ENCODE data around the gene SUSD5.

SUSD5 gene

GRCh38 chr3:33130144-33130543 lies 88.5 kb downstream of the SUSD5 start:
- no peak overlapping the region for H3K4me3 ChIP-seq (ENCODE audit: low read depth in 1 of 2, low read length in 2 of 2)
- no peaks in the 10 kb centered on the region for H3K9me3 ChIP-seq (ENCODE audit: low read length)
- H3K27me3 ChIP-seq (ENCODE audit: control insufficient read depth in 1 of 2, insufficient read depth in 2 of 2, low read length in 2 of 2): no peaks in the 10 kb centered on the region
- H3K9ac ChIP-seq (ENCODE audit: low read length): no peak overlapping the region
- H3K36me3 ChIP-seq (ENCODE audit: insufficient read depth, low read length): peaks cover 62% of the 10 kb centered on the region
- H3K4me1 ChIP-seq (ENCODE audit: insufficient read depth, low read length): no peaks in the 10 kb centered on the region
- no peak overlapping the region for H3K27ac ChIP-seq (ENCODE audit: low read depth, low read length)

DNA sequence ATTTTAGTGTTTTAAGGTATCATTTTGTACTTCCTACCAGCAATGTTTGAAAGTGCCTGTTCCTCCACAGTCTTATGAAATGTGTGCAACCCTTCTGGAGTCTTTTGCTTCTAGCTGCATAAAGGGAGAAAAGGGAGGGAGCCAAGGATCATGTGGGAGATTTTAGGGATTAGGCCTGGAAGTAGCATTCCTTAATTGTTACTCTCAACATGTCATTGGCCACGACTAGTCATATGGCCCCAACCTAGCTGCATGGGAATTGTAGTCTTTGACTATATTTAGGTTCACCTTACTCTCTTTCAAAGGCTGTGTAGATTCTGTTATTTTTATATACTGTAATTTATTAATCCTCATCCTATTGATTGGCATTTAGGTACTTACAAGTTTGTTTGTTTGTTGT lies 89.9 kb downstream of the SUSD5 start:
- Histone ChIP-seq H3K27me3 (ENCODE audit: control insufficient read depth in 1 of 2, insufficient read depth in 2 of 2, low read length in 2 of 2) (no peaks in the 10 kb centered on the region), H3K4me3 (ENCODE audit: low read depth in 1 of 2, low read length in 2 of 2) (no peak overlapping the region), H3K9me3 (ENCODE audit: low read length) (no peaks in the 10 kb centered on the region), H3K27ac (ENCODE audit: low read depth, low read length) (no peak overlapping the region), H3K4me1 (ENCODE audit: insufficient read depth, low read length) (no peaks in the 10 kb centered on the region), H3K36me3 (ENCODE audit: insufficient read depth, low read length) (peaks cover 60% of the 10 kb centered on the region), H3K9ac (ENCODE audit: low read length) (no peak overlapping the region)

- H3K27me3 ChIP-seq (ENCODE audit: control insufficient read depth in 1 of 2, insufficient read depth in 2 of 2, low read length in 2 of 2): no peaks in the 10 kb centered on the region
- no peak overlapping the region for H3K4me3 ChIP-seq (ENCODE audit: low read depth in 1 of 2, low read length in 2 of 2)
- H3K9me3 ChIP-seq (ENCODE audit: low read length): no peaks in the 10 kb centered on the region
- H3K9ac ChIP-seq (ENCODE audit: low read length): no peak overlapping the region
- peaks cover 48% of the 10 kb centered on the region for H3K36me3 ChIP-seq (ENCODE audit: insufficient read depth, low read length)
- H3K27ac ChIP-seq (ENCODE audit: low read depth, low read length): no peak overlapping the region
- H3K4me1 ChIP-seq (ENCODE audit: insufficient read depth, low read length): no peaks in the 10 kb centered on the region
These were observed 92.8 kb downstream of the SUSD5 start for GRCh38 chr3:33125840-33126239.

- H3K27ac ChIP-seq (ENCODE audit: low read depth, low read length): no peak overlapping the region
- H3K36me3 ChIP-seq (ENCODE audit: insufficient read depth, low read length): peaks cover 40% of the 10 kb centered on the region
- no peaks in the 10 kb centered on the region for H3K9me3 ChIP-seq (ENCODE audit: low read length)
- H3K4me1 ChIP-seq (ENCODE audit: insufficient read depth, low read length): no peaks in the 10 kb centered on the region
- no peak overlapping the region for H3K9ac ChIP-seq (ENCODE audit: low read length)
- H3K27me3 ChIP-seq (ENCODE audit: control insufficient read depth in 1 of 2, insufficient read depth in 2 of 2, low read length in 2 of 2): no peaks in the 10 kb centered on the region
- no peak overlapping the region for H3K4me3 ChIP-seq (ENCODE audit: low read depth in 1 of 2, low read length in 2 of 2)
These were observed 94.0 kb downstream of the SUSD5 start for GRCh38 chr3:33124638-33125037.

DNA sequence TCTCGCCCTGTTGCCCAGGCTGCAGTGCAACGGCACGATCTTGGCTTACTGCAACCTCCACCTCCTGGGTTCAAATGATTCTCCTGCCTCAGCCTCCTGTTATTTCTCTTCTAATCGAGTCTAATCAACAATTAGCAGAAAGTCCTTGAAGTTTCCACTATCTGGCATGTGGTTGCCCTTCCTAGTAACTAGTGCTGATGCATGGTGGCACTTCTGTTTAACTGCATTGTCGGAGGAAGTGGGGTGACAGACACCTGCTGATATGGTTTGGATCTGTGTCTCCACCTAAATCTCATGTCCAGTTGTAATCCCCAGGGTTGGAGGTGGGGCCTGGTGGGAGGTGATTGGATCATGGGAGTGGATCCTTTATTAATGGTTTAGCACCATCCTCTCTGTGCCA lies 95.6 kb downstream of the SUSD5 start:
- no peak overlapping the region for H3K27ac ChIP-seq (ENCODE audit: low read depth, low read length)
- H3K36me3 ChIP-seq (ENCODE audit: insufficient read depth, low read length): peaks cover 40% of the 10 kb centered on the region
- no peaks in the 10 kb centered on the region for H3K9me3 ChIP-seq (ENCODE audit: low read length)
- H3K4me3 ChIP-seq (ENCODE audit: low read depth in 1 of 2, low read length in 2 of 2): no peak overlapping the region
- H3K9ac ChIP-seq (ENCODE audit: low read length): no peak overlapping the region
- H3K27me3 ChIP-seq (ENCODE audit: control insufficient read depth in 1 of 2, insufficient read depth in 2 of 2, low read length in 2 of 2): no peaks in the 10 kb centered on the region
- no peaks in the 10 kb centered on the region for H3K4me1 ChIP-seq (ENCODE audit: insufficient read depth, low read length)

DNA sequence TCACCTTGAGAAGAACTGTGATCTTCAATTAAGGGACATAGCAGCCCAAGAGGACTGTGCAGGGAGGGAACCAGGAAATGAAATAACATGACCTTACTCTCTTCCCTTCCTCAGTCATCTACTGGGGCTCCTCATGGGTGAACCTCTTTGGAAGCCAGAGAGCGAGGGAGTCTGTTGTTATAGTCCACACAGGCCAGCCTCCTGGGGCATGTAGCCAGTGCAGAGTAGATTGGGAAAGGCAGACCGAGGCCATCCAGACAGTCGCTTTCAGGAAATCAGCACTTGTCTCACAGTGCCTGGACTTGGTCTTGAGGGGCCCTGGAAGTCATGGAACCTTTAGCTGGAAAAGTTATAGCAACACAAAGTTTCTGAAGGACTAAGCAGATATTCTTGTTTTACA lies 98.7 kb downstream of the SUSD5 start:
- H3K4me3 ChIP-seq (ENCODE audit: low read depth in 1 of 2, low read length in 2 of 2): no peak overlapping the region
- peaks cover 4% of the 10 kb centered on the region for H3K4me1 ChIP-seq (ENCODE audit: insufficient read depth, low read length)
- H3K9me3 ChIP-seq (ENCODE audit: low read length): no peaks in the 10 kb centered on the region
- H3K27me3 ChIP-seq (ENCODE audit: control insufficient read depth in 1 of 2, insufficient read depth in 2 of 2, low read length in 2 of 2): no peaks in the 10 kb centered on the region
- no peak overlapping the region for H3K9ac ChIP-seq (ENCODE audit: low read length)
- peaks cover 21% of the 10 kb centered on the region for H3K36me3 ChIP-seq (ENCODE audit: insufficient read depth, low read length)
- H3K27ac ChIP-seq (ENCODE audit: low read depth, low read length): no peak overlapping the region

DNA sequence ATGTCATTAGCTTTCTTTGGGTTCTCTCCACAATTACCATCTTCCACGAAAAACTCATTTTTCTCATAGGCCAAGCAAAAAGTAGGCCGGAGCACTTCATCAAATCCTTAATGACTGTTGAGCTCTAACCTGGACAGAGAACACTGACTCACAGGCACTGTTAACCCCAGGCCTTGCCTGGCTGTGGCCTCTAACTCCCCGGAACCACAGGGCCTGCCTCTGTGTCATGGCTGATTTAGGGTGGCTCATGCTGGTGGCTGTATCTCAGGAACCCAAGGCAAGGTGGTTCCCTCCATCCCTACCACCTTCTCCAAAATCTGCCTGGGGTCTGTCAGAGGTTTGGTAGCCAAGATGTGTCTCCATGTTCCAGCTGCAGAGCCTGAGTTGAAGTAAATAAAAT lies 101.1 kb downstream of the SUSD5 start:
- Histone ChIP-seq H3K4me1 (ENCODE audit: insufficient read depth, low read length) (peaks cover 12% of the 10 kb centered on the region), H3K27ac (ENCODE audit: low read depth, low read length) (no peak overlapping the region), H3K27me3 (ENCODE audit: control insufficient read depth in 1 of 2, insufficient read depth in 2 of 2, low read length in 2 of 2) (no peaks in the 10 kb centered on the region)

GRCh38 chr3:33115024-33115768 lies 103.4 kb downstream of the SUSD5 start:
- H3K4me3 ChIP-seq (ENCODE audit: low read depth in 1 of 2, low read length in 2 of 2): peak overlapping the region; percentile 63 to 76
- H3K36me3 ChIP-seq (ENCODE audit: insufficient read depth, low read length): no peaks in the 10 kb centered on the region
- H3K27me3 ChIP-seq (ENCODE audit: control insufficient read depth in 1 of 2, insufficient read depth in 2 of 2, low read length in 2 of 2): no peaks in the 10 kb centered on the region
- H3K27ac ChIP-seq (ENCODE audit: low read depth, low read length): peak overlapping the region; percentile 94
- peaks cover 12% of the 10 kb centered on the region for H3K4me1 ChIP-seq (ENCODE audit: insufficient read depth, low read length)
- peak overlapping the region; percentile 28 for H3K9ac ChIP-seq (ENCODE audit: low read length)
- no peaks in the 10 kb centered on the region for H3K9me3 ChIP-seq (ENCODE audit: low read length)

More for the DNA sequence above, 101.1 kb downstream of the SUSD5 start:
- no peaks in the 10 kb centered on the region for H3K9me3 ChIP-seq (ENCODE audit: low read length)
- H3K4me3 ChIP-seq (ENCODE audit: low read depth in 1 of 2, low read length in 2 of 2): no peak overlapping the region
- H3K9ac ChIP-seq (ENCODE audit: low read length): no peak overlapping the region
- H3K36me3 ChIP-seq (ENCODE audit: insufficient read depth, low read length): peaks cover 10% of the 10 kb centered on the region

DNA sequence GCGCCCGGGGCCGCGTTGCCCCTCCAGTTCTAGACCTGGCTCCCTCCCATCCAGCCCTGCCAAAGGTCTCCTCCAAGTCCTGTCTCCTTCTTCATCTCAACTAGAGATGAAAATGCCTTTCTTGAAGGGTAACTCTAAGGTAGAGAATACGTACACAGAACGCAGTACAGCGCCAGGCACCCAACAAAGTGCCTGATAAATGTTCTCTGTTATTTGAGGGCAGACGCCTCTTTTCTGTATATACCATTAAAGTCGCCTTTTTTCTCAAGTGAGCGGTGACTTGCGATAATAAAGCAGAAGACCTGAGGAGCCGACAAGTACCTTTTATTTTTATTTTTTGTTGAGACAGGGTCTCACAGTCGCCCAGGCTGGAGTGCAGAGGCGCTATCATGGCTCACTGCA lies 104.0 kb downstream of the SUSD5 start:
- Histone ChIP-seq H3K9ac (ENCODE audit: low read length) (peak overlapping the region; percentile 28), H3K4me1 (ENCODE audit: insufficient read depth, low read length) (peaks cover 12% of the 10 kb centered on the region), H3K9me3 (ENCODE audit: low read length) (no peaks in the 10 kb centered on the region)

DNA sequence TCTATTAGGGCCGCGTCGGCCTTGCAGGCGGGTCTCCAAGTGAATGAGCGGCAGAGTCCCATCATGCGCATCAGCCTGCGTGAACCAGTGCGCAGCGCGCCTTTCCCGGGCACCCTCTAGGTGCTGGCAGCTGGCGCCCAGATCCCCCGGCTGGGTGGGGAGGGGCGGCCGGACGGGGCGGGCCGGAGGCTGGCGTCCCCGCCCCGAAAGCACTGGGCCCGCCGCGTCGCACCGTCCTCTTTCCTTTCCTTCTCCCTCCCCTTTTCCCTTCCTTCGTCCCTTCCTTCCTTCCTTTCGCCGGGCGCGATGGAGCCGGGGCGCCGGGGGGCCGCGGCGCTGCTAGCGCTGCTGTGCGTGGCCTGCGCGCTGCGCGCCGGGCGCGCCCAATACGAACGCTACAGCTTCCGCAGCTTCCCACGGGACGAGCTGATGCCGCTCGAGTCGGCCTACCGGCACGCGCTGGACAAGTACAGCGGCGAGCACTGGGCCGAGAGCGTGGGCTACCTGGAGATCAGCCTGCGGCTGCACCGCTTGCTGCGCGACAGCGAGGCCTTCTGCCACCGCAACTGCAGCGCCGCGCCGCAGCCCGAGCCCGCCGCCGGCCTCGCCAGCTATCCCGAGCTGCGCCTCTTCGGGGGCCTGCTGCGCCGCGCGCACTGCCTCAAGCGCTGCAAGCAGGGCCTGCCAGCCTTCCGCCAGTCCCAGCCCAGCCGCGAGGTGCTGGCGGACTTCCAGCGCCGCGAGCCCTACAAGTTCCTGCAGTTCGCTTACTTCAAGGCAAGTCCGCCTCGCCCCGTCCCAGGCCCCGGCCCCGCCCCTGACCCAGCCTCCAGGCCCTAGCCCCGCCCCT lies 104.6 kb downstream of the SUSD5 start, which contains the start of gene CRTAP:
TSS of gene CRTAP (plus strand) at position 243 of the 850 bp plus-strand sequence. CDS start at position 307, 64 bp downstream.
- H3K4me1 ChIP-seq (ENCODE audit: insufficient read depth, low read length): peaks cover 12% of the 10 kb centered on the region
- peak within 1 kb of the TSS; percentile 91 for H3K9ac ChIP-seq (ENCODE audit: low read length)
- H3K36me3 ChIP-seq (ENCODE audit: insufficient read depth, low read length): no peaks in the 10 kb centered on the region
- no peaks in the 10 kb centered on the region for H3K9me3 ChIP-seq (ENCODE audit: low read length)
- peak within 1 kb of the TSS; percentile 63 to 76 for H3K4me3 ChIP-seq (ENCODE audit: low read depth in 1 of 2, low read length in 2 of 2)
- H3K27me3 ChIP-seq (ENCODE audit: control insufficient read depth in 1 of 2, insufficient read depth in 2 of 2, low read length in 2 of 2): no peaks in the 10 kb centered on the region
- peak within 1 kb of the TSS; percentile 94 for H3K27ac ChIP-seq (ENCODE audit: low read depth, low read length)

More for the DNA sequence above, 104.0 kb downstream of the SUSD5 start:
- no peaks in the 10 kb centered on the region for H3K36me3 ChIP-seq (ENCODE audit: insufficient read depth, low read length)
- peak overlapping the region; percentile 94 for H3K27ac ChIP-seq (ENCODE audit: low read depth, low read length)
- H3K27me3 ChIP-seq (ENCODE audit: control insufficient read depth in 1 of 2, insufficient read depth in 2 of 2, low read length in 2 of 2): no peaks in the 10 kb centered on the region
- peak overlapping the region; percentile 63 to 76 for H3K4me3 ChIP-seq (ENCODE audit: low read depth in 1 of 2, low read length in 2 of 2)

- Histone ChIP-seq H3K36me3 (ENCODE audit: insufficient read depth, low read length) (no peaks in the 10 kb centered on the region), H3K9me3 (ENCODE audit: low read length) (no peaks in the 10 kb centered on the region), H3K27me3 (ENCODE audit: control insufficient read depth in 1 of 2, insufficient read depth in 2 of 2, low read length in 2 of 2) (no peaks in the 10 kb centered on the region), H3K4me3 (ENCODE audit: low read depth in 1 of 2, low read length in 2 of 2) (no peak overlapping the region), H3K9ac (ENCODE audit: low read length) (no peak overlapping the region), H3K4me1 (ENCODE audit: insufficient read depth, low read length) (peaks cover 8% of the 10 kb centered on the region), H3K27ac (ENCODE audit: low read depth, low read length) (no peak overlapping the region)
These were observed 107.0 kb downstream of the SUSD5 start for GRCh38 chr3:33111581-33111980.
